BJ (cell line): ENCODE results near the gene WDR49. TPM values are rescaled to one million over a fixed set of nuclear protein-coding genes. Genes with fewer than 3 reads are reported as not detected.

Experiments used
- CTCF ChIA-PET: fragments of 350-600 bp; formaldehyde crosslinking; extraction: SDS; loops from one replicate; lab custom pipeline; 2021; ENCODE audit warnings: antibody characterized with exemption, inconsistent platforms; lab: Yijun Ruan, JAX
- POLR2A ChIA-PET: fragments of 300-600 bp; sonication (Branson Sonifier 250); formaldehyde crosslinking; extraction: SDS; loops from one replicate; lab custom pipeline; 2021; ENCODE audit warnings: antibody characterized with exemption; lab: Charles Lee
- DNase-seq: peaks from one replicate; pipeline ENCODE4 v3.0.0-alpha.2; 2011; ENCODE audit warnings: low read depth
- H3K27me3 ChIP-seq: 2 replicates; pipeline ENCODE4 v1.6.0; 2011; ENCODE audit warnings: low read length; ENCODE audit not compliant: control insufficient read depth, insufficient read depth
- H3K36me3 ChIP-seq: 2 replicates; pipeline ENCODE4 v1.5.1; 2011; ENCODE audit warnings: low read length; ENCODE audit not compliant: control insufficient read depth, insufficient read depth
- H3K4me3 ChIP-seq: 2 replicates; pipeline ENCODE4 v1.5.1; 2011; ENCODE audit warnings: low read depth, mild to moderate bottlenecking, control low read depth, low read length
- polyA plus RNA-seq: library from polyadenylated mRNA; depleted of rRNA; stranded (reverse); fragments of >200 nt; gene quantifications from 2 replicates; pipeline ENCODE4 v1.2.3, GENCODE V29; 2011
- TF ChIP-seq, protein P1 (sequence below): IDR thresholded peaks from 2 replicates; pipeline ENCODE4 v1.5.1; 2011; ENCODE audit warnings: low read depth, mild to moderate bottlenecking, control low read depth, inconsistent platforms, low read length, moderate library complexity; ENCODE audit not compliant: insufficient read depth

The WDR49 gene
- polyA plus RNA-seq, 1 experiment: not detected

DNA sequence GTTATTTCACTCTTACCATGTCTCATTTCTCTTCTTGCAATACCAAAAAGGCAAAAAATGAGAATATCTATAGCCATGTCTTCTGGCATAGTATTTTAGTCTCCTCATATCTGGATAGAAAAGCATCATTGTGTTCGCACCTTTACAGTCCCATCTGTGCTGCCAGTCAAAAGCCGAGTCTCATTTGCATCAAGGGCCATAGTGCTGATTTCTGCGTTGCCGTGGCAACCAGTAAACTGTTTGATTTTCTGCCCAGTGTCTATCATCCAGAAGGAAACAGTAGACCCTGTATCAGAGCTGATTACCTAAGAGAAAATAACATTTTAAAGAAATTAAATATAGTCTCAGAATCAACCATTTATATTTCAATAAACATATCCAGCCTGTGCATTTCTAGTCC lies 93.8 kb downstream of the WDR49 start:
- no peaks in the 10 kb centered on the region for H3K36me3 ChIP-seq
- no peak for DNase-seq
- TF ChIP-seq, protein P1, sequence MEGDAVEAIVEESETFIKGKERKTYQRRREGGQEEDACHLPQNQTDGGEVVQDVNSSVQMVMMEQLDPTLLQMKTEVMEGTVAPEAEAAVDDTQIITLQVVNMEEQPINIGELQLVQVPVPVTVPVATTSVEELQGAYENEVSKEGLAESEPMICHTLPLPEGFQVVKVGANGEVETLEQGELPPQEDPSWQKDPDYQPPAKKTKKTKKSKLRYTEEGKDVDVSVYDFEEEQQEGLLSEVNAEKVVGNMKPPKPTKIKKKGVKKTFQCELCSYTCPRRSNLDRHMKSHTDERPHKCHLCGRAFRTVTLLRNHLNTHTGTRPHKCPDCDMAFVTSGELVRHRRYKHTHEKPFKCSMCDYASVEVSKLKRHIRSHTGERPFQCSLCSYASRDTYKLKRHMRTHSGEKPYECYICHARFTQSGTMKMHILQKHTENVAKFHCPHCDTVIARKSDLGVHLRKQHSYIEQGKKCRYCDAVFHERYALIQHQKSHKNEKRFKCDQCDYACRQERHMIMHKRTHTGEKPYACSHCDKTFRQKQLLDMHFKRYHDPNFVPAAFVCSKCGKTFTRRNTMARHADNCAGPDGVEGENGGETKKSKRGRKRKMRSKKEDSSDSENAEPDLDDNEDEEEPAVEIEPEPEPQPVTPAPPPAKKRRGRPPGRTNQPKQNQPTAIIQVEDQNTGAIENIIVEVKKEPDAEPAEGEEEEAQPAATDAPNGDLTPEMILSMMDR: no peak
- H3K27me3 ChIP-seq: no peaks in the 10 kb centered on the region
- ChIA-PET POLR2A (no interaction called here), CTCF (no interaction called here)
- H3K4me3 ChIP-seq: no peak overlapping the region

DNA sequence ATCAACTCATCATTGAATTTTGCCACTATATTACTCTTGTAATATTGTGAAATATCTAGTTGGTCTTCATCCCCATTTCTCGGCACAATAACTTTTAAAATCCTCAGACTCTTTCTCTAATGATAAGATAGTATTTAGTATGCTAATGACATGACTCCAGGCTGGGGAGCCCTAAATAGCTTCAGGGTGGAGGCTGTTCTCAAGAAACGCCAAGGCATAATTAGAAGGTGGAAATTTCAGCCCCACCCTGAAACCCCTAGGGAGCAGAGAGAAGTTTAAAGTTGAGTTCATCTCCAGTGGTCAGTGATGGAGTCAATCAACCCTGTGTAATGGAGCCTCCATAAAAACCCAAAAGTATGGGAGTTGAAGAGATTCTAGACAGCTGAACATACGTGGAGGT lies 98.8 kb downstream of the WDR49 start:
- Histone ChIP-seq H3K4me3 (no peak overlapping the region), H3K27me3 (no peaks in the 10 kb centered on the region), H3K36me3 (no peaks in the 10 kb centered on the region)
- DNase-seq: no peak
- TF ChIP-seq, protein P1: no peak
- POLR2A ChIA-PET: no interaction called here
- CTCF ChIA-PET: no interaction called here

DNA sequence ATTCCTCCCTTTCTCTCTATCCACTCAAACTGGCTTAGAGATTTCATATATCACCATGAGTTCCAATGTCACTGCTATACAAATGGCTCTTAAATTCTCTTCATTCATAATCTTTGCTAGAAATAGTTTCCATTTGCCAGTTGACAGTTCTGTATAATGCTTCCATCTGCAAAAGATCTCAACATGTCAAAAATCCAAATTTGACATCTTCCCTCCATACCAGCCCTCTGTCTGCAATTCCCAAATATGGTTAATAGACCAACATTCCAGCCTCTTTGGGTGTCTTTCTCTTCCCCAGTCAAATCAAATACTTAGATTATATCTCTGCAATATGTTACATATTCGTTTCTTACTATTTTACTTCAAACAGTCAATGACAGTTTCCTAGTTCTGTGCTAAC lies 115.7 kb downstream of the WDR49 start:
- ChIA-PET CTCF (no interaction called here), POLR2A (no interaction called here)
- H3K4me3 ChIP-seq: no peak overlapping the region
- H3K36me3 ChIP-seq: no peaks in the 10 kb centered on the region
- H3K27me3 ChIP-seq: no peaks in the 10 kb centered on the region
- TF ChIP-seq, protein P1: no peak
- no peak for DNase-seq

DNA sequence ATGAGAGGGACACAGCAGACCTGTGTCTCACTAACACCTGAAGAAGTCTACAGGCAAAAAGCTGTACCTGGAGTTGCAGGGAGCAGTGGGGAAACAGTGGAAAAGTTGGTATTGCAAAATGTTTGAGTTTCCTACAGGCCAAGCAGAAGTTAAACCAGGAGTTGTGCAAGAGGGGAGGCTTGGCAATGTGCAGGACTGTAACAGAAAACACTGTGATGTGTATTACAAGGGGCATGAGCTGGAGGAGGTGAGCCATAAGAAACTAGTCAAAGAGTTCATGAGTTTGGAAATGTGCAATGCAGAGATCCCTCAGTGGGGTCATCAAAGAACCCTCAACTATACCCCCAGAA lies 132.8 kb downstream of the WDR49 start:
- CTCF ChIA-PET: no interaction called here
- no peak for DNase-seq
- TF ChIP-seq, protein P1: no peak
- Histone ChIP-seq H3K27me3 (no peaks in the 10 kb centered on the region), H3K4me3 (no peak overlapping the region), H3K36me3 (no peaks in the 10 kb centered on the region)
- POLR2A ChIA-PET: no interaction called here

DNA sequence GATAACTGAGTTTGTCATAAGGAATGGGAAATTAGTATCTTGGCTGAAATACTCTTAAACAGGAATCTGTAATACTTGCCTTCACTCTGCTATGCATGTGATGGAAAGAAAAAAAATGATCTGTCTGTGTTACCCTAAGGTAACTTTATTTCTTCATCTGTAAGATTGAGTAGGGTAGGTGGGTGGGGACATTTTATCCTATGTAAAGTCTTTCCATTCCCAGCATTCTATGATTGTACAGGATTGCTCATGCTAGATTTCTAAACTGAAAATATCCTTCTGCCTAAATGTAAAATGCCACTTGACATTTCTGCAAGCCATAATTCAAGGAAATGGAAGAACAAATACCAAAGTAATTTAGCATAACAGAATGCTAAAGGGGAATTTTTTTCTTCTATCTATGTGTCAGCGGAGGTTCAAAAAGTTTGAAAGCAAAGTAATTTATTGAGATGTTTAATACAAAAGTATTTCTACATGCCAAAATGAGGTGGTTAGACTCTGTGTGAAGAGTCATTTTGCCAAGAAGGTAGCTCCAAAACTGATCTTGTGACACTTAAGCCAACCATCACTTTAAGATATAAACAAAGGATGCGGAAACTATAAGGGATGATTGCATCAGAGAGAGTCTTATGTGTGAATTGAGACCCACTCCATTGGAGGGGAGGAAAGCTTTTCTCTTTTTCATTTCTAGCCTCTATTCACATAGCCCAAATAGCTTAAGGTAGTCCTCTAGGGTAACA lies 133.3 kb downstream of the WDR49 start:
- H3K27me3 ChIP-seq: no peaks in the 10 kb centered on the region
- POLR2A ChIA-PET: no interaction called here
- H3K4me3 ChIP-seq: no peak overlapping the region
- no peaks in the 10 kb centered on the region for H3K36me3 ChIP-seq
- TF ChIP-seq, protein P1: no peak
- no peak for DNase-seq
- CTCF ChIA-PET: no interaction called here
